Vagina (tissue), 2 donors: ENCODE data around the gene CASP12. TPM values are rescaled to one million over a fixed set of nuclear protein-coding genes. Genes with fewer than 3 reads are reported as not detected.

Experiments used
- DNase-seq, 2 donors: peaks; one replicate each; pipeline ENCODE4 v3.0.0-alpha.2; 2017; ENCODE audit errors: extremely low spot score in 2 of 2
- H3K27ac ChIP-seq: fragments of 200-600 bp; sonication (generic); one replicate; pipeline ENCODE4 v1.5.1; 2019
- H3K27me3 ChIP-seq: fragments of 200-600 bp; sonication (generic); one replicate; pipeline ENCODE4 v1.5.1; 2019
- H3K36me3 ChIP-seq, 2 donors: fragments of 200-600 bp; sonication (generic); one replicate each; pipeline ENCODE4 v1.5.1; 2017 to 2019
- H3K4me1 ChIP-seq: fragments of 200-600 bp; sonication (generic); one replicate; pipeline ENCODE4 v1.5.1; 2019
- H3K4me3 ChIP-seq, 2 donors: fragments of 200-600 bp; sonication (generic); 1 replicate in 1 of 2; 2 replicates in 1 of 2; pipeline ENCODE4 v1.5.1; 2016 to 2019
- H3K9me3 ChIP-seq: fragments of 200-600 bp; sonication (generic); one replicate; pipeline ENCODE4 v1.5.1; 2019
- CTCF ChIP-seq, 3 experiments: fragments of 450-650 bp in 2 of 3; fragments of 200-600 bp in 1 of 3; sonication (generic) in 1 of 3; IDR thresholded peaks; one replicate each; pipeline ENCODE4 v1.5.1; 2017 to 2019; ENCODE audit warnings: antibody characterized with exemption in 3 of 3, mild to moderate bottlenecking in 2 of 3, moderate library complexity in 2 of 3
- POLR2A ChIP-seq, 2 donors: fragments of 450-650 bp; IDR thresholded peaks; one replicate each; pipeline ENCODE4 v1.6.1; 2017; ENCODE audit warnings: antibody characterized with exemption in 2 of 2, mild to moderate bottlenecking in 2 of 2, moderate library complexity in 2 of 2
- POLR2AphosphoS5 ChIP-seq, 2 donors: sonication (generic); formaldehyde crosslinking; IDR thresholded peaks; one replicate each; pipeline ENCODE4 v1.9.0; 2017; ENCODE audit warnings: antibody characterized with exemption in 2 of 2, mild to moderate bottlenecking in 2 of 2, low read depth in 1 of 2; ENCODE audit not compliant: insufficient read depth in 1 of 2
- intact Hi-C: fragments of 100-400 bp; cut with DNase I; formaldehyde crosslinking; loops from one replicate; pipeline ENCODE4 v1.15.1; 2023
- total RNA-seq: library from RNA; depleted of rRNA; stranded (reverse); fragments of >200 nt; gene quantifications from one replicate; pipeline ENCODE4 v1.2.3, GENCODE V29; 2016

Gene CASP12
- total RNA-seq, 1 donor from 2014 or later: 7.4 TPM

GRCh38 chr11:104899226-104899625, 966 bp upstream of the CASP12 start:
- Histone ChIP-seq H3K4me1 (peaks cover 21% of the 10 kb centered on the region), H3K4me3 (no peak overlapping the region), H3K9me3 (no peaks in the 10 kb centered on the region), H3K27me3 (no peaks in the 10 kb centered on the region), H3K27ac (peak overlapping the region; percentile 78), H3K36me3 (no peaks in the 10 kb centered on the region)
- intact Hi-C loops: no loop called here
- TF ChIP-seq CTCF (IDR thresholded peaks at IDR 0.05) (no peak), POLR2AphosphoS5 (IDR thresholded peaks at IDR 0.05; ENCODE audit: insufficient read depth in 1 of 2, low read depth in 1 of 2) (no peak), POLR2A (IDR thresholded peaks at IDR 0.05) (no peak)
- DNase-seq: no peak

- Histone ChIP-seq H3K36me3 (no peaks in the 10 kb centered on the region), H3K27ac (peak overlapping the region; percentile 78), H3K9me3 (no peaks in the 10 kb centered on the region), H3K4me3 (peak overlapping the region; percentile 20 to 36), H3K27me3 (no peaks in the 10 kb centered on the region), H3K4me1 (peaks cover 22% of the 10 kb centered on the region)
- no peak for DNase-seq
- TF ChIP-seq CTCF (IDR thresholded peaks at IDR 0.05) (no peak), POLR2A (IDR thresholded peaks at IDR 0.05) (no peak), POLR2AphosphoS5 (IDR thresholded peaks at IDR 0.05; ENCODE audit: insufficient read depth in 1 of 2, low read depth in 1 of 2) (peak in 1 of 2 donors; percentile 41)
- intact Hi-C loops: no loop called here
These were observed 389 bp upstream of the CASP12 start for GRCh38 chr11:104898685-104899013.

GRCh38 chr11:104895634-104896033, 2.6 kb downstream of the CASP12 start:
- Histone ChIP-seq H3K4me3 (no peak overlapping the region), H3K36me3 (no peaks in the 10 kb centered on the region), H3K4me1 (peaks cover 22% of the 10 kb centered on the region), H3K9me3 (no peaks in the 10 kb centered on the region), H3K27ac (peak overlapping the region; percentile 20), H3K27me3 (no peaks in the 10 kb centered on the region)
- TF ChIP-seq POLR2A (IDR thresholded peaks at IDR 0.05) (no peak), CTCF (IDR thresholded peaks at IDR 0.05) (no peak), POLR2AphosphoS5 (IDR thresholded peaks at IDR 0.05; ENCODE audit: insufficient read depth in 1 of 2, low read depth in 1 of 2) (no peak)
- no peak for DNase-seq
- intact Hi-C loops: no loop called here

GRCh38 chr11:104893876-104894275, 4.4 kb downstream of the CASP12 start:
- DNase-seq: no peak
- Histone ChIP-seq H3K4me1 (peaks cover 22% of the 10 kb centered on the region), H3K36me3 (no peaks in the 10 kb centered on the region), H3K4me3 (no peak overlapping the region), H3K27ac (no peak overlapping the region), H3K9me3 (no peaks in the 10 kb centered on the region), H3K27me3 (no peaks in the 10 kb centered on the region)
- intact Hi-C loops: no loop called here
- TF ChIP-seq CTCF (IDR thresholded peaks at IDR 0.05): no peak
- no peak for TF ChIP-seq POLR2A (IDR thresholded peaks at IDR 0.05)
- TF ChIP-seq POLR2AphosphoS5 (IDR thresholded peaks at IDR 0.05; ENCODE audit: insufficient read depth in 1 of 2, low read depth in 1 of 2): no peak

- Histone ChIP-seq H3K27ac (no peak overlapping the region), H3K9me3 (no peaks in the 10 kb centered on the region), H3K36me3 (no peaks in the 10 kb centered on the region), H3K4me1 (peaks cover 22% of the 10 kb centered on the region), H3K27me3 (no peaks in the 10 kb centered on the region), H3K4me3 (no peak overlapping the region)
- intact Hi-C loops: no loop called here
- DNase-seq: no peak
- TF ChIP-seq POLR2A (IDR thresholded peaks at IDR 0.05) (no peak), CTCF (IDR thresholded peaks at IDR 0.05) (no peak), POLR2AphosphoS5 (IDR thresholded peaks at IDR 0.05; ENCODE audit: insufficient read depth in 1 of 2, low read depth in 1 of 2) (no peak)
These were observed 5.3 kb downstream of the CASP12 start for GRCh38 chr11:104892723-104893511.
